Dendritic cell treated with granulocyte-macrophage colony-stimulating factor and Interleukin-4, amounts not matched to agents 40 ng/mL and 50 ng/mL, for 4 days (primary cell): ENCODE data around the gene MYH15.

Source experiments
- H3K27ac Mint-ChIP-seq: one replicate; pipeline ENCODE4 v1.8.0; 2022; ENCODE audit warnings: mild to moderate bottlenecking, mixed read lengths
- H3K27me3 Mint-ChIP-seq: one replicate; pipeline ENCODE4 v1.8.0; 2022; ENCODE audit warnings: mild to moderate bottlenecking, mixed read lengths
- H3K36me3 Mint-ChIP-seq: one replicate; pipeline ENCODE4 v1.8.0; 2022; ENCODE audit warnings: low read depth, mixed read lengths
- H3K4me1 Mint-ChIP-seq: one replicate; pipeline ENCODE4 v1.8.0; 2022; ENCODE audit warnings: low read depth, mixed read lengths
- H3K4me3 Mint-ChIP-seq: one replicate; pipeline ENCODE4 v1.8.0; 2022; ENCODE audit warnings: mild to moderate bottlenecking, moderate library complexity, mixed read lengths
- H3K9me3 Mint-ChIP-seq: one replicate; pipeline ENCODE4 v1.8.0; 2022; ENCODE audit warnings: mixed read lengths
- intact Hi-C: fragments of 100-400 bp; cut with micrococcal nuclease; formaldehyde crosslinking; loops from one replicate; pipeline ENCODE4 v1.15.0; 2022

Gene MYH15

DNA sequence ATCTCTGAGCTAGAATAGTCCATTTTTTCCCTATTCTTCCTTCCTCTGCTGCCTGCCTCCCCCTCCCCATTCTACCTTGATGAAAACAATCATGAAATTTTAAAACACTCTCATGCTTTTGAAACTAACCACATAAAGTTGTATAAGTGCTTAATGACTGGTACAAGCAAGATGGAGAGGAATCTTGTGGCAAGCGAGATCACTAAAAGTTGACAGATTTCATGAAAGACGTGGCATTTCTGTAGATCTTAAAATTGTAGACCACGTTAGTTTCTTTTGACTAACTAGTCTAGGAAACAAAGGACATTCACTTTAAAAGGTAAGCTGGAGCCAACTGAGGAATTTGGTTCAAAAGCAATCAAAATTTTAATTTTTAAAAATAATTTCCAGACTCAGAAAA lies 178.6 kb downstream of the MYH15 start:
- peaks cover 10% of the 10 kb centered on the region for H3K9me3 Mint-ChIP-seq
- H3K4me1 Mint-ChIP-seq = peaks cover 18% of the 10 kb centered on the region
- H3K4me3 Mint-ChIP-seq = no peak overlapping the region
- intact Hi-C loops = no loop called here
- H3K27me3 Mint-ChIP-seq = no peaks in the 10 kb centered on the region
- peaks cover 6% of the 10 kb centered on the region for H3K36me3 Mint-ChIP-seq
- no peak overlapping the region for H3K27ac Mint-ChIP-seq
